Activated CD8-positive, alpha-beta T cell treated with anti-CD3 and anti-CD28 coated beads for 36 hours (primary cell): ENCODE results near the gene NUDT1. TPM values are rescaled to one million over a fixed set of nuclear protein-coding genes. Genes with fewer than 3 reads are reported as not detected.

Experiments
- ATAC-seq: fragments of 200-7000 bp; cut with Tn5 transposase; one replicate; pipeline ENCODE4 v1.10.0; 2021; ENCODE audit warnings: mild to moderate bottlenecking, moderate library complexity
- CTCF ChIA-PET: fragments of 350-600 bp; sonication (Branson Sonifier 250); formaldehyde crosslinking; loops from one replicate; lab custom pipeline; 2021; ENCODE audit warnings: antibody characterized with exemption; lab: Charles Lee
- POLR2A ChIA-PET: fragments of 350-600 bp; sonication (Branson Sonifier 250); formaldehyde crosslinking; loops from one replicate; lab custom pipeline; 2021; ENCODE audit warnings: antibody characterized with exemption; lab: Charles Lee
- DNase-seq: peaks from one replicate; pipeline ENCODE4 v3.0.0-alpha.2; 2020
- H3K27ac Mint-ChIP-seq: one replicate; pipeline ENCODE4 v1.8.0; 2021; ENCODE audit warnings: mild to moderate bottlenecking, mixed read lengths
- H3K27me3 Mint-ChIP-seq: one replicate; pipeline ENCODE4 v1.8.0; 2021; ENCODE audit warnings: mixed read lengths
- H3K36me3 Mint-ChIP-seq: one replicate; pipeline ENCODE4 v1.8.0; 2021; ENCODE audit warnings: low read depth, mixed read lengths
- H3K4me1 Mint-ChIP-seq: one replicate; pipeline ENCODE4 v1.8.0; 2021; ENCODE audit warnings: low read depth, mixed read lengths
- H3K4me3 Mint-ChIP-seq: one replicate; pipeline ENCODE4 v1.8.0; 2021; ENCODE audit warnings: mild to moderate bottlenecking, moderate library complexity, mixed read lengths
- H3K9me3 Mint-ChIP-seq: one replicate; pipeline ENCODE4 v1.8.0; 2021; ENCODE audit warnings: mixed read lengths
- intact Hi-C: fragments of 100-400 bp; cut with micrococcal nuclease; formaldehyde crosslinking; loops from one replicate; pipeline ENCODE4 v1.10.0; 2022
- total RNA-seq, 2 experiments: library from RNA; stranded (reverse); gene quantifications; one replicate each; pipeline ENCODE4 v1.2.3, GENCODE V29; 2021
- TF ChIP-seq, protein P1 (sequence below): fragments of 200-600 bp; IDR thresholded peaks from one replicate; pipeline ENCODE4 v1.8.0; 2022; ENCODE audit warnings: antibody characterized with exemption, mild to moderate bottlenecking

NUDT1 gene
- total RNA-seq, 2 experiments from 2014 or later: 90.2 to 93.9 TPM

DNA sequence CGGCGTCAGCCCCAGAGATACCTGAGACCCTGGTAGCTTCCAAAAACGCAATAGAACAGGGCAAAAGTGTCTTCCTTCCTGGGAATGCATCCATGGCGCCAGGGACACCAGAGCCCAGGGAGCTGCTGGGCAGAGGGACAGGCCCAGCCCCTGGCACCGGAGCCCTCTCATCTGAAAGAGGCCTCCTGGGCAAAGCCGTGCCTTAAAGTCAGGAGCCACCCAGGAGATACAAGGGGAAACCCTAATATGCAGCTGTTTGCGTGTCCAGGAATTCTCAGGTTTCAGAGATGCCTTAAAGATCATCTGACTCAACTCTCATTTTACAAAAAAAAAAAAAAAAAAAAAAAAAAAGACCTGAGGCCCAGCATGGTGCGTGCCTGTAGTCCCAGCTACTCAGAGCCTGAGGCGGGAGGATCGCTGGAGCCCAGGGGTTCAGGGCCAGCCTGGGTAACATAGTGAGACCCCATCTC, 28.0 kb downstream of the NUDT1 start:
- intact Hi-C loops: no loop called here
- ChIA-PET POLR2A (no interaction called here), CTCF (no interaction called here)
- TF ChIP-seq, protein P1, sequence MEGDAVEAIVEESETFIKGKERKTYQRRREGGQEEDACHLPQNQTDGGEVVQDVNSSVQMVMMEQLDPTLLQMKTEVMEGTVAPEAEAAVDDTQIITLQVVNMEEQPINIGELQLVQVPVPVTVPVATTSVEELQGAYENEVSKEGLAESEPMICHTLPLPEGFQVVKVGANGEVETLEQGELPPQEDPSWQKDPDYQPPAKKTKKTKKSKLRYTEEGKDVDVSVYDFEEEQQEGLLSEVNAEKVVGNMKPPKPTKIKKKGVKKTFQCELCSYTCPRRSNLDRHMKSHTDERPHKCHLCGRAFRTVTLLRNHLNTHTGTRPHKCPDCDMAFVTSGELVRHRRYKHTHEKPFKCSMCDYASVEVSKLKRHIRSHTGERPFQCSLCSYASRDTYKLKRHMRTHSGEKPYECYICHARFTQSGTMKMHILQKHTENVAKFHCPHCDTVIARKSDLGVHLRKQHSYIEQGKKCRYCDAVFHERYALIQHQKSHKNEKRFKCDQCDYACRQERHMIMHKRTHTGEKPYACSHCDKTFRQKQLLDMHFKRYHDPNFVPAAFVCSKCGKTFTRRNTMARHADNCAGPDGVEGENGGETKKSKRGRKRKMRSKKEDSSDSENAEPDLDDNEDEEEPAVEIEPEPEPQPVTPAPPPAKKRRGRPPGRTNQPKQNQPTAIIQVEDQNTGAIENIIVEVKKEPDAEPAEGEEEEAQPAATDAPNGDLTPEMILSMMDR: no peak
- no peak for DNase-seq
- H3K4me3 Mint-ChIP-seq: no peak overlapping the region
- no peak overlapping the region for H3K27ac Mint-ChIP-seq
- peaks cover 5% of the 10 kb centered on the region for H3K36me3 Mint-ChIP-seq
- ATAC-seq: no peak
- no peaks in the 10 kb centered on the region for H3K27me3 Mint-ChIP-seq
- no peaks in the 10 kb centered on the region for H3K9me3 Mint-ChIP-seq
- no peaks in the 10 kb centered on the region for H3K4me1 Mint-ChIP-seq

DNA sequence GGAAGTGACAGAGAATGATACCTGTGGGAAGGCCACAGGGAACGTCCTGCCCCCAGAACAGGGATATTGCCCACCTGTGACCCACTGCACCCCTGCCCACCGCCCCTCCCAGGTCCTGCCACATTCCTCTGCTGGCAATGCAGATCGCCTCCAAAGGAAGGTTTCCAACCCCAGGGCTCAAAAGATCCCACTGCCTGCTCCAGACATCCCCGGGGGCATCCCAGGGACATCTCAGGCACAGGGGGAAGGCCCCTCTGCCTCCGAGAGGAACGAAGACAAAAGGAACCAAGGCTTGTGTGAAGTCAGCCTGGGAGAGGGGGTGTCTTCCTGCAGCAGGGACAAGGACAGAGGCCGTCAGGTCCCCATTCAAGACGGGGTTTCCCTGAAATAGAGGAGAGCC, 28.5 kb downstream of the NUDT1 start:
- DNase-seq (no peak), ATAC-seq (no peak)
- Mint-ChIP-seq H3K27ac (no peak overlapping the region), H3K9me3 (no peaks in the 10 kb centered on the region), H3K27me3 (no peaks in the 10 kb centered on the region), H3K36me3 (peaks cover 5% of the 10 kb centered on the region), H3K4me3 (no peak overlapping the region), H3K4me1 (no peaks in the 10 kb centered on the region)
- CTCF ChIA-PET: no interaction called here
- TF ChIP-seq, protein P1: no peak
- POLR2A ChIA-PET: no interaction called here
- intact Hi-C loops: no loop called here

DNA sequence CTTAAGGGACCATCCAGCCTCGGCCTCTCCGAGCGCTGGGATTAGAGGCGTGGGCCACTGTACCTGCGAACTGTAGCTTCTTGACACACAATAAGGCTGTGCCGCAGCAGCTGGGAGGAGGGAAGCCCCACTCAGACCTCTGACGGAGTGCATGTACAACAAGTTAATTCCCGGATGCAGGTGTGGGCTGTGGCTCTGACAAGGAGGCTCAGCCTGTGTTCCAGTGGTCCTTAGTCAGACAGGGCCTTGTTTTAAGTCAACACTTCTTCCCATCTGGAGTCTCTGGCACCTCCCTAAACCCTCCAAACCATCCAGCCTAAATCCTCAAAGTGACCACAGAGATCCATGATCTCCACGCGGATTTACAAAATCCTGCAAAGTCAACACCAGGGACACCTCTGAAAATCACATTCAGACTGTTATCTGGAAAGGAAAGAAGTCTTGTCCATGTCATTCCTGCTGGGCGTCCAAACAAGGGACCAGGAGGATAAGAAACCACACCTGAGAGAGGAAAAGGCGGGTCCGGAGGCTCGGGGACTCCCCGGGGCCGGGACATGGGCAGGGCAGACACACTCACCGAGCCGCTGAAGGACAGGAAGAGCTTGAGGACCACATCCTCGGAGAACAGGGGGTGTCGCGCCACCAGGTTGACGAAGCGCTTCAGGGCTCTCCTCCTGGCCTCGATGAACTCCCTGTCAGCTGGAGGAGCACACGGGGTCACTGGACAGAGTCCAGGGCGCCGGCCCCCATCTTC, 29.4 kb downstream of the NUDT1 start:
- no peaks in the 10 kb centered on the region for H3K4me1 Mint-ChIP-seq
- intact Hi-C loops: no loop called here
- no peak overlapping the region for H3K27ac Mint-ChIP-seq
- no peaks in the 10 kb centered on the region for H3K9me3 Mint-ChIP-seq
- DNase-seq (no peak), ATAC-seq (no peak)
- H3K27me3 Mint-ChIP-seq: no peaks in the 10 kb centered on the region
- ChIA-PET CTCF (no interaction called here), POLR2A (no interaction called here)
- peaks cover 5% of the 10 kb centered on the region for H3K36me3 Mint-ChIP-seq
- TF ChIP-seq, protein P1: no peak
- H3K4me3 Mint-ChIP-seq: no peak overlapping the region

DNA sequence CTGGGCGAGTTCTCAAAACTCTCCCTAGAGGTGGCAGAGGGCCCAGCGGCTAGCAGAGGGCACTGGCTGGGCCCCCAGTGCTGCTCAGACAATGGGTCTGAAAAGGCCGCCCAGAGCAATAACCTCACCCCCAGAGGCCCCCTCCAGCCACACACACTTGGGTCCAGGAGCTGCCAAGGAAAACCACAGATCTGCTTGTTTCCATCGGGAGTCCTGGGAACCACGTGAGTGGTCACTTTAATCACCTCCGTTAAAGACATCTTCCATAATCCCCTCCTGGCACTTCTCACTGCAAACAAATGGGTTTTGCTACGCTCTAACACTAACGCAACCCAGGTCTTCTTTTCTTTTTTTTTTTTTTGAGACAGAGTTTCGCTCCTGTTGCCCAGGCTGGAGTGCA, 30.0 kb downstream of the NUDT1 start:
- CTCF ChIA-PET: no interaction called here
- intact Hi-C loops: no loop called here
- no peak for ATAC-seq
- DNase-seq: no peak
- POLR2A ChIA-PET: no interaction called here
- H3K36me3 Mint-ChIP-seq: peaks cover 5% of the 10 kb centered on the region
- no peaks in the 10 kb centered on the region for H3K4me1 Mint-ChIP-seq
- no peaks in the 10 kb centered on the region for H3K27me3 Mint-ChIP-seq
- H3K27ac Mint-ChIP-seq: no peak overlapping the region
- no peaks in the 10 kb centered on the region for H3K9me3 Mint-ChIP-seq
- TF ChIP-seq, protein P1: no peak
- no peak overlapping the region for H3K4me3 Mint-ChIP-seq

- POLR2A ChIA-PET: no interaction called here
- no peak overlapping the region for H3K4me3 Mint-ChIP-seq
These were observed 31.8 kb downstream of the NUDT1 start for GRCh38 chr7:2273866-2274265.

More at GRCh38 chr7:2273866-2274265, 31.8 kb downstream of the NUDT1 start:
- no peaks in the 10 kb centered on the region for H3K4me1 Mint-ChIP-seq
- H3K27ac Mint-ChIP-seq: no peak overlapping the region
- TF ChIP-seq, protein P1: no peak
- no peak for ATAC-seq
- intact Hi-C loops: no loop called here
- no peaks in the 10 kb centered on the region for H3K27me3 Mint-ChIP-seq
- no peak for DNase-seq
- peaks cover 5% of the 10 kb centered on the region for H3K36me3 Mint-ChIP-seq
- CTCF ChIA-PET: no interaction called here
- H3K9me3 Mint-ChIP-seq: no peaks in the 10 kb centered on the region
